Suprapubic skin (tissue), 4 donors: ENCODE results near the gene PPP1R36.

Experiments
- CTCF ChIP-seq, 2 donors: fragments of 200-600 bp in 1 of 2; fragments of 450-650 bp in 1 of 2; sonication (generic) in 1 of 2; IDR thresholded peaks; one replicate each; pipeline ENCODE4 v1.5.1; 2016 to 2019; ENCODE audit warnings: antibody characterized with exemption in 2 of 2, mild to moderate bottlenecking in 1 of 2, moderate library complexity in 1 of 2
- EP300 ChIP-seq: sonication (generic); formaldehyde crosslinking; IDR thresholded peaks from one replicate; pipeline ENCODE4 v1.6.1; 2017; ENCODE audit warnings: antibody characterized with exemption
- POLR2A ChIP-seq, 2 donors: fragments of 450-650 bp; IDR thresholded peaks; one replicate each; pipeline ENCODE4 v1.6.1; 2017; ENCODE audit warnings: antibody characterized with exemption in 2 of 2, mild to moderate bottlenecking in 2 of 2, moderate library complexity in 2 of 2
- POLR2AphosphoS5 ChIP-seq, 3 donors: sonication (generic); formaldehyde crosslinking; IDR thresholded peaks; one replicate each; pipeline ENCODE4 v1.6.1; 2017; ENCODE audit warnings: antibody characterized with exemption in 3 of 3

GRCh38 chr14:64561631-64562030 is 11.9 kb downstream of the PPP1R36 start:
- no peak for TF ChIP-seq POLR2A (IDR thresholded peaks at IDR 0.05)
- TF ChIP-seq EP300: no peak
- TF ChIP-seq CTCF (IDR thresholded peaks at IDR 0.05): no peak
- no peak for TF ChIP-seq POLR2AphosphoS5 (IDR thresholded peaks at IDR 0.05)
